HUES6 (cell line): ENCODE measurements around the gene SHD.
"Not testable (repeated sequence)": the region's sequence is repeated elsewhere in the genome, so short reads cannot be mapped to it uniquely, and the experiment has no call there.

ENCODE experiments used
- H3K27ac ChIP-seq: 2 replicates; pipeline ENCODE4 v1.7.0; 2013; ENCODE audit warnings: low read depth, mild to moderate bottlenecking, low read length, inconsistent platforms
- H3K27me3 ChIP-seq: 2 replicates; pipeline ENCODE4 v1.6.1; 2013; ENCODE audit warnings: low read length; ENCODE audit not compliant: control insufficient read depth, insufficient read depth
- H3K36me3 ChIP-seq: 2 replicates; pipeline ENCODE4 v1.6.1; 2013; ENCODE audit warnings: low read length; ENCODE audit not compliant: control insufficient read depth, insufficient read depth
- H3K4me1 ChIP-seq: 2 replicates; pipeline ENCODE4 v1.6.1; 2013; ENCODE audit warnings: low read length; ENCODE audit not compliant: control insufficient read depth, insufficient read depth
- H3K4me3 ChIP-seq: 2 replicates; pipeline ENCODE4 v1.5.1; 2013; ENCODE audit warnings: low read depth, low read length
- H3K9ac ChIP-seq: one replicate; pipeline ENCODE4 v1.6.1; 2013; ENCODE audit warnings: mild to moderate bottlenecking, low read length
- H3K9me3 ChIP-seq: 2 replicates; pipeline ENCODE4 v1.6.1; 2013; ENCODE audit warnings: low read depth, low read length; ENCODE audit not compliant: control insufficient read depth, insufficient read depth

The SHD gene

DNA sequence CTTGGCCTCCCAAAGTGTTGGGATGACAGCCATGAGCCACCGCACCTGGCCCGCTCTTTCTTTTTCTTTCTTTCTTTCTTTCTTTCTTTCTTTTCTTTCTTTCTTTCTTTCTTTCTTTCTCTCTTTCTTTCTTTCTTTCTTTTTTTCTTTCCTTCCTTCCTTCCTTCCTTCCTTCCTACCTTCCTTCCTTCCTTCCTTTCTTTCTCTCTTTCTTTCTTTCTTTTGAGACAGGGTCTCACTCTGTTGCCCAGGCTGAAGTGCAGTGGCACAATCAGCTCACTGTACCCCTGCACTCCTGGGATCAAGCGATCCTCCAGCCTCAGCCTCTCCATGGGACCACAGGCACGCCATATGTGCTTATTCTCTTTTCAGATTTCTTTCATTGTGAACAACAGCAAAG is 7.1 kb downstream of the SHD start:
- not testable (repeated sequence) for H3K9me3 ChIP-seq

DNA sequence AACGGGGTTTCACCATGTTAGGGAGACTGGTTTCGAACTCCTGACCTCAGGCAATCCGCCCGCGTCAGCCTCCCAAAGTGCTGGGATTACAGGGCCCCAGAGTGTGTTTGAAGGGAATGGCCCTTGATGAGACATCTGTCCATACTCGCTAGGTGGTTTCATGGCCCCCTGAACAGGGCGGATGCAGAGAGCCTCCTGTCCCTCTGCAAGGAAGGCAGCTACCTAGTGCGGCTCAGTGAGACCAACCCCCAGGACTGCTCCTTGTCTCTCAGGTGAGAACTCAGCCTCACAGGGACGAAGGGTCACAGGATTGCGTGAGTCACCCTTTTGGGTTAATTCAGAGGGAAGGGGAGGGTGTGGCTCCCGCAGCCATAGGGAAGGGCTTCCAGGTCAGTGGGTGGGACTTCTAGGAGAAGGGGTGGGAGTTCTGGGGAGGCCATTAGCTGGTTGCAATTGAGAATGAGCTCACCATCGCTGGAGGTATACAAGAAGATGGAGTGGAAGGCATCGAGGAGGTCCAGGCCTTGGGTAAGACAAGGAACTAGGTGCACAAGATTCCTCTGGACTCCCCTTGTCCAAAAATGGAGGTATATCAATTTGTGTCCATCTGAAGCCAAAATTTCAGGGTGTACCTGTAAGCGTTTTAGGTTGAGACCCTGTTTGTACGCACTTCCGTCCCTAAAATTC is 9.2 kb downstream of the SHD start:
- Histone ChIP-seq H3K27me3 (peaks cover 11% of the 10 kb centered on the region; the same call in 1 of the 2 replicates), H3K27ac (no peak overlapping the region), H3K9ac (no peak overlapping the region), H3K4me3 (no peak overlapping the region), H3K36me3 (no peaks in the 10 kb centered on the region), H3K4me1 (0 out of 2 replicates have a peak, but pooled peaks cover 3% of the 10 kb centered on the region), H3K9me3 (no peaks in the 10 kb centered on the region)

More for the DNA sequence above, 7.1 kb downstream of the SHD start:
- H3K36me3 ChIP-seq, H3K4me3 ChIP-seq, H3K9ac ChIP-seq, H3K4me1 ChIP-seq, H3K27ac ChIP-seq: not testable (repeated sequence)
- H3K27me3 ChIP-seq: peaks cover 30% of the 10 kb centered on the region

DNA sequence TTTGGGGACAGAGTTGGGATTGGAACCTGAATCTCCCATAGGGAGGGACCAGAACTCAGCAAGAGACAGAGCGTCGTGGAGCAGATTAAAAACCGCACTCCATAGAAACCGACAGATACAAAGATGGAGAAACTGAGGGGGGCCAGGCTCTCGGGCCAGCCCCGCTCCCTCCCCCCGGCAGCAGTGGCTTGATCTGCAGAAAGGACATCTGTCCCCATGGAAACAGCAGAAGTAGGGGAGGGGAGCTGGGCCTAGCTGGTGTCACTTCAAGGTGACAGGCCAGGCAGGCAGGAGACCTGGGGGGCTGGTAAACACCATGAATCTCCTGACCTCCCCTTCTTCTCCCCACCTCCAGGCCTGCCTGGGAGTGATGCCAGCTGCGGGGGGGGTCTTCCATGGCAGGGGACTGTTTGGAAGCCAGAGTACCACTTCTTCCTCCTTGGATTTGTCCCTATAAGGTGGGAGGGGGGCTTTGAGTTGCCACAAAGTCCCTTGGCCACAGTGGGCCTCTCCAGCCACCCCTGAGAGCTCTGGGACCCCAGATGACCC is 12.2 kb downstream of the SHD start:
- Histone ChIP-seq H3K27me3 (no peaks in the 10 kb centered on the region), H3K4me1 (peaks cover 4% of the 10 kb centered on the region; the same call in 1 of the 2 replicates), H3K27ac (no peak overlapping the region), H3K9me3 (no peaks in the 10 kb centered on the region), H3K36me3 (no peaks in the 10 kb centered on the region), H3K9ac (no peak overlapping the region), H3K4me3 (no peak overlapping the region)

DNA sequence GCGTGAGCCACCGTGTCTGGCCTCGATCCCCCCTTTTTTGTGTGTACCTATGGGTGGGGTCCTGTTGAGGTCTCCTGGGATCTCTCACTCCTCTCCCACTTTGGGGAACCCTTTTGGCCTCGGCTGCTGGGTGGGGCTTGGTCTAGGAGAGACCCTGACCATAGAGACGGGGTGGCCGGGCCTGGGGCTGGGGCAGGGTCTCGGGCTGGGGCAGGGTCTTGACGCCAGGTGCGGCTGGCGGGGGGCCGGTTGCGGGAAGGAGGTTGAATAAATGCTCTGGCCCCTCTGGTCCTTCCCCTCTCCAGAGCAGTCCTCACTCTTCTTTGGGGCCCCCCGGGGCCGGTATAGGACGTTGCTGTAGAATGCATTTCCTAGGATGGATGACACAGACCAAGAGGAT is 13.4 kb downstream of the SHD start:
- no peaks in the 10 kb centered on the region for H3K36me3 ChIP-seq
- no peaks in the 10 kb centered on the region for H3K9me3 ChIP-seq
- H3K27ac ChIP-seq: no peak overlapping the region
- H3K9ac ChIP-seq: no peak overlapping the region
- no peaks in the 10 kb centered on the region for H3K27me3 ChIP-seq
- H3K4me3 ChIP-seq: no peak overlapping the region
- H3K4me1 ChIP-seq: peaks cover 5% of the 10 kb centered on the region; the same call in 1 of the 2 replicates

DNA sequence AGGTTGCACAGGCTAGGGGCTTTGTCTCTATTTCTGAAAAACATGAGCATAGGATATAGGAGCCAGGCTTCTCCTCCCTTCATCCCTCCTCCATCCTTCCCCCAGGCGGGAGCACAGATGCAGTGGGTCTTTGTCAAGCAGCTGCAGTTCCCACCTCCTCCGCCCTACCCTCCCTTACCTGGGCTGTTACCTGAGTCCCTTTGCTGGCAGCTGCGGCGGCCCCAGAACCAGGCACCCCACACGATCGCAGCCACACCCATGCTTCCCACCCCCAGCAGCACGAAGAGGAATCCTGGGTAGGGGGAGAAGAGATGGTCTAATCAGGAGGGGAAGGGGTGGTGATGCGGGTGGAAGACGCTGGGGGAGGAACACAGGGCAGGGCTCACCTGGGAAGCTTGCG is 15.3 kb downstream of the SHD start:
- Histone ChIP-seq H3K4me1 (peaks cover 5% of the 10 kb centered on the region), H3K4me3 (no peak overlapping the region), H3K9ac (no peak overlapping the region), H3K27me3 (no peaks in the 10 kb centered on the region), H3K9me3 (no peaks in the 10 kb centered on the region), H3K27ac (no peak overlapping the region), H3K36me3 (no peaks in the 10 kb centered on the region)

DNA sequence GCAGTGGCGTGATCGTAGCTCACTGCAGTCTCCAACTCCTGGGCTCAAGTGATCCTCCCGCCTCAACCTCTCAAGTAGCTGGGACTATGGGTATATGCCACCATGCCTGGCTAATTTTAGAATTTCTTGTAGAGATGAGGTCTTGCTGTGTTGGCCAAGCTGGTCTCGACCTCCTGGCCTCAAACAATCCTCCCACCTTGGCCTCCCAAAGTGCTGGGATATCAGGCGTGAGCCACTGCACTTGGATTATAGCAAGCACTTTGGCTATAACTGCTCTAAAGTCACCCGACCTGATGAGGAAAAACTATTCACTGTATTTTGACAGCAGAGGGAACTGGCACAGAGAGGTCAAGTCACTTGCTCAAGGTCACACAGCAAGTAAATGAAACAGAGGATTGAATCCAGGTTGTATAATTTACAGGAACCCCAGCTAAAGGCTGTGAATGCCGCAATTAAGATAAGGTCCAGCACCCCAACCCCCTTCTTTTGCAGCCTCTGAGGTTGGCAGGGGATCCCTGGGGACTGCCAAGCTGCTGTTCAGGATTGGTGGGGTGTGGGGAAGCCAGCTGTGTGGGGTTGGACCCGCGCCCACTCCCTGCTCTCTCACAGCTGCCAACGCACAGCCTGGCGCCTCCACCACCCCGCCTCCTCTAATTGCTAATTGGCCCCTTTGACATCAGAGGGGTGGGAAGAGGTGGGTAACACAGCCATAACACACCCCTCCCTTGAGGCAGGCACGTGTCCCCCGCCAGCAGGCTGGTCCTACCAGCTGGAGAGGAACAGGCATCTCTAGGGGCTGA is 17.1 kb downstream of the SHD start:
- no peaks in the 10 kb centered on the region for H3K36me3 ChIP-seq
- H3K4me1 ChIP-seq: peaks cover 5% of the 10 kb centered on the region
- no peaks in the 10 kb centered on the region for H3K27me3 ChIP-seq
- H3K27ac ChIP-seq: no peak overlapping the region
- H3K9ac ChIP-seq: no peak overlapping the region
- H3K4me3 ChIP-seq: no peak overlapping the region
- no peaks in the 10 kb centered on the region for H3K9me3 ChIP-seq

DNA sequence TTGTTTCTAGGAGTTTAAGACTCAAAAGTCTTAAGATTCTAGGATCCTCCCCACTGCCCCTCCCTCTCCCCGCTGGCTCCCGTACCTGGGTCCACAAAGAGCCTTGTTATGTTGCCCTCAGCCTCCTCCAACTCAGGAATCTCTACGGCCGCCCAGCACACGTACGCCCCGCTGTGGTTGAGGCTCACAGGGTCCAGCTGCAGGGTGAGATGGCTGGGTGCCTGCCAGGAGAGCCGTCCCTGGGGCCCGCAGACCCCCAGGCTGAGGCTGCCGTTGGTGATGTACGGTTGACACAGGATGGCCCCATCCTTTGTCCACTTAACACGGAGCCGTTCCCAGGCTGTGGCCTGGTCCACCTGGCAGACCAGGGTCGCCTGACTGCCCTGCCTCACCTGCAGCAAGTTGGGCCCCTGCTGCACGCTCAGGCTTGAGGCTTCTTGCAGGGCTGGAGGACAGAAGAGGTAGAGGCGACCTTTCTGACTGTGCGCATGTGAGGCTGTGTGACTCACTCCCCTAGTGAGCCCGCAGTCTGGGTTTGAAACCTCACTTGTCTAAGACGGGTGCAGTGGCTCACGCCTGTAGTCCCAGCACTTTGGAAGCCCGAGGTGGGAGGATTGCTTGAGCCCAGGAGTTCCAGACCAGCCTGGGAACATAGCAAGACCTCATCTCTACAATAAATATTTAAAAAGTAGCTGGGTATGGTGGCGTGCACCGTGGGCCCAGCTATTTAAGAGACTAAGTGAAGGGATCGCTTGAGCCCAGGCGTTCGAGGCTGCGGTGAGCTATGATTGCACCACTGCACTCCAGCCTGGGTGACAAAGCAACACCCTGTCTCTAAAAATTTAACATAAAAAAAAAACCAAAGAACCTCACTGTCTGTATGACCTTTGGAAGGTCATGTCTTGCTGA is 19.1 kb downstream of the SHD start:
- Histone ChIP-seq H3K4me1 (peaks cover 13% of the 10 kb centered on the region), H3K4me3 (no peak overlapping the region), H3K9me3 (no peaks in the 10 kb centered on the region), H3K27ac (no peak overlapping the region), H3K27me3 (no peaks in the 10 kb centered on the region), H3K9ac (peak overlapping the region; percentile 31), H3K36me3 (no peaks in the 10 kb centered on the region)

DNA sequence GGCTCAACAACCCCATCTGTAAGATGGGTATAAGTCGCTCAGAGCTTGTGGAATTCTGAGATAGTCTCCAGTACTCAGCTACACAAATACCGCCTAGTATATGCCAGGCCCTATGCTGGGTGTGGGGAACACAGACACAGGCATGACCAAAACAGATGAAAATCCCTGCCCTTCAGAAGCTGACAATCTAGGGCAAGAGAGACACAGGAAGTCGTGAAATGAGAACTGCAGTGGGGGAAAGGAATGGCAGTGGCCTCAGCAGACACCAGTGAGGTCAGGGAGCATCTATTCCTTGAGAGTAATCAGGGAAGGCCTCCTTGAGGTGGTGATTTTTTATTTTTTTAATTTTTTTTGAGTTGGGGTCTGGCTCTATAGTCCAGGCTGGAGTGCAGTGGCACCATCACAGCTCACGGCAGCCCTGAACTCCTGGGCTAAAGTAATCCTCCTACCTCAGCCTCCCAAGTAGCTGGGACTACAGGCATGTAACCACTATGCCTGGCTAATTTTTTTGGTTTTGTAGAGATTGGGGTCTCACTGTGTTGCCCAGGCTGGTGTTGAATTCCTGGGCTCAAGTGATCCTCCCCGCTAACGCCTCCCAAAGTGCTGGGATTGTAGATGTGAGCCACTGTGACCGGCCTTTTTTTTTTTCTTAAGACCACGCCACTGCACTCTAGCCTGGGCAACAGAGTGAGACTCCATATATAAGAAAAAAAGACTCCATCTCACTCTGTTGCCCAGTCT is 19.9 kb downstream of the SHD start:
- Histone ChIP-seq H3K9me3 (no peaks in the 10 kb centered on the region), H3K4me3 (no peak overlapping the region), H3K36me3 (no peaks in the 10 kb centered on the region), H3K27ac (no peak overlapping the region), H3K4me1 (peaks cover 14% of the 10 kb centered on the region), H3K27me3 (no peaks in the 10 kb centered on the region), H3K9ac (no peak overlapping the region)

DNA sequence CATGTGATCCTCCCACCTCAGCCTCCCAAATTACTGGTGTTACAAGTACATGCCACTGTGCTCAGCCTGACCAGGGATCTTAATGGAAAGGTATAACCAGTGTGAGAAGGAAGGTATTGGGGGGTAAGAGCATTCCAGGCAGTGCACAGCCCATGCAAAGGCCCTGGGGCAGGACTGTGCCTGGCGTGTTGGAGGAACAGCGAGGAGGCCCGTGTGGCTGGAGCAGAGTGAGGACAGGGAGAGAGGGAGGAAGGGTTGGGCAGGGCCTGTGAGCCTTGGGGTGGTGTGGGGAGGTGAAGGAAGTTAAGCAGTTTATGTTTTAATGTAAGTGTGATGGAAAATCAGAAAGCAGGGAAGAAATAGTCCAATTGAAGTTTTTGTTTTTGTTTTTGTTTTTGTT is 21.5 kb downstream of the SHD start:
- H3K27ac ChIP-seq: no peak overlapping the region
- no peaks in the 10 kb centered on the region for H3K36me3 ChIP-seq
- no peaks in the 10 kb centered on the region for H3K9me3 ChIP-seq
- no peak overlapping the region for H3K9ac ChIP-seq
- no peak overlapping the region for H3K4me3 ChIP-seq
- peaks cover 17% of the 10 kb centered on the region for H3K4me1 ChIP-seq
- H3K27me3 ChIP-seq: no peaks in the 10 kb centered on the region

DNA sequence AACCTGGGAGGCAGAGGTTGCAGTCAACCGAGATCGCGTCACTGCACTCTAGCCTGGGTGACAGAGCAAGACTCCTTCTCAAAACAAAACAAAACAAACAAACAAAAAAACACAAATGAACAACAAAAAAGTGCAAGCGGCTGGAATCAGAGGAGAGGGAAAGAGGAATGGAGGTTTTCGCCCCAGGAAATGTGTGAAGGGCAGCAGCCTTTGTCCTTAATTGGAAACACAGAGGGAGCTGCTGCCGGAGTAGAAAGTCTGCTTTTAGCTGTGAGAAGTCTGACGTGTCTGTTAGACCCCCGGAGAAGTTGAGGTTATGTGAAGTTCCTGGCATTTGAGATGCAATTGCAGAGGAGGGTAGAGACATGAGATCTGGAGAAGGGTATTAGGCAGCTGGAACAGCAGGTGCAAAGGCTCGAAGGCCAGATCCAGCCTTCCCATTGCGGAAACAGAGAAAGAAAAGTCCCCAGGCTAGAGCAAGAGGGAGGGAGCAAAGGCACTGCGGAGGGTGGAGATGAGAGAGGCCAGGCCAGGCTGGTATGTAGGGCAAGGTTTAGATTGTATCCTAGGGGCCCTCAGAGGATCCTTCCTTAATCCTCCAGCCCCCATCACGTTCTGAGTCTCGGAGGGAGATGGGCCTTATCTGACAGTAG is 22.6 kb downstream of the SHD start:
- Histone ChIP-seq H3K4me1 (peaks cover 15% of the 10 kb centered on the region; the same call in 1 of the 2 replicates), H3K27me3 (no peaks in the 10 kb centered on the region), H3K9ac (no peak overlapping the region), H3K4me3 (no peak overlapping the region), H3K27ac (no peak overlapping the region), H3K36me3 (peaks cover 2% of the 10 kb centered on the region; the same call in 1 of the 2 replicates), H3K9me3 (no peaks in the 10 kb centered on the region)
